GM12892 (cell line): ENCODE data around the gene SH3BP4.

Experiments
- POLR2A ChIP-seq: IDR thresholded peaks from 2 replicates; pipeline ENCODE4 v1.6.1; 2011; ENCODE audit warnings: low read depth, low read length, control low read depth
- TAF1 ChIP-seq: IDR thresholded peaks from 2 replicates; pipeline ENCODE4 v1.6.1; 2011; ENCODE audit warnings: low read depth, mild to moderate bottlenecking, control low read depth, low read length, borderline replicate concordance

DNA sequence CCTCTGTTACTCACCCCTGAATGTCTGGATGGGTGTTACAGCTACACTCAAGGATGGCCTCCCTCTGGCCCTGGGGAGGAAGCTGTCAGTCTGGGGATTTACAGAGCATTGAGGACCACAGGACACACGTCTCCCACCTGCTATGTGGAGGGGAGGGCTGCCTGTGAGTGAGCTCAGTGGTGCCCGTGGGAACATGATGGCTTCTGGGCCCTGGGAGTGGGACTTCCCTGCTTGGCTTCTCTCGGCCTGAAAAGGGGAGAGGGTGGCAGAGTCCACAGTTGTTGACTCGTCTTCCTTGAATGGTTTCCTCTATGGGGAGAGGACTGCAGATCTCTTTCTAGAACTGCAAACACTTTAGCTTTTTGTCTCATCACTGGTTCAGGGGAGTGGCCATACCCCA lies 79.1 kb downstream of the SH3BP4 start:
- TF ChIP-seq POLR2A, result no peak
- no peak for TF ChIP-seq TAF1
